HG02610 (cell line): ENCODE results near the gene ISM2.
A peak's percentile ranks its signal among the peaks of the same experiment; 100 is the strongest.
"Not testable (repeated sequence)": the region's sequence is repeated elsewhere in the genome, so short reads cannot be mapped to it uniquely, and the experiment has no call there.

Source experiments
- ATAC-seq: cut with Tn5 transposase; IDR thresholded peaks from one replicate; pipeline ENCODE4 v1.9.1; 2021; ENCODE audit warnings: mild to moderate bottlenecking, moderate library complexity; ENCODE audit not compliant: unreplicated experiment

Gene ISM2

GRCh38 chr14:77498120-77498979, at the start of gene ISM2:
Gene ISM2, minus strand, starts transcription at chr14:77498816. Its CDS starts 23 bp downstream, at chr14:77498793.
- ATAC-seq = peak; percentile 69

- no peak for ATAC-seq
Measured at GRCh38 chr14:77547512-77548180, 49.0 kb upstream of the ISM2 start.

GRCh38 chr14:77545171-77545570, 46.6 kb upstream of the ISM2 start:
- ATAC-seq = not testable (repeated sequence)

- ATAC-seq = no peak
Measured at GRCh38 chr14:77544571-77544970, 46.0 kb upstream of the ISM2 start.

GRCh38 chr14:77543637-77544334, 45.2 kb upstream of the ISM2 start:
- no peak for ATAC-seq

- ATAC-seq = no peak
Measured at GRCh38 chr14:77543240-77543551, 44.6 kb upstream of the ISM2 start.

- peak; percentile 50 for ATAC-seq
Measured at GRCh38 chr14:77542421-77543239, 44.0 kb upstream of the ISM2 start.

GRCh38 chr14:77541905-77542304, 43.3 kb upstream of the ISM2 start:
- peak; percentile 78 for ATAC-seq

- not testable (repeated sequence) for ATAC-seq
Measured at GRCh38 chr14:77536951-77537350, 38.3 kb upstream of the ISM2 start.

- ATAC-seq = no peak
Measured at GRCh38 chr14:77531071-77531470, 32.5 kb upstream of the ISM2 start.

GRCh38 chr14:77529963-77530362, 31.3 kb upstream of the ISM2 start:
- ATAC-seq = no peak

GRCh38 chr14:77529213-77529612, 30.6 kb upstream of the ISM2 start:
- ATAC-seq = no peak

- not testable (repeated sequence) for ATAC-seq
Measured at GRCh38 chr14:77528701-77529100, 30.1 kb upstream of the ISM2 start.

- ATAC-seq = no peak
Measured at GRCh38 chr14:77526266-77526665, 27.6 kb upstream of the ISM2 start.

- ATAC-seq = no peak
Measured at GRCh38 chr14:77524536-77524935, 25.9 kb upstream of the ISM2 start.

- ATAC-seq = no peak
Measured at GRCh38 chr14:77523109-77523508, 24.5 kb upstream of the ISM2 start.

- ATAC-seq = no peak
Measured at GRCh38 chr14:77520555-77520954, 21.9 kb upstream of the ISM2 start.

- no peak for ATAC-seq
Measured at GRCh38 chr14:77516126-77516525, 17.5 kb upstream of the ISM2 start.

GRCh38 chr14:77511486-77512162, 13.0 kb upstream of the ISM2 start:
- no peak for ATAC-seq

- ATAC-seq = no peak
Measured at GRCh38 chr14:77509366-77509765, 10.8 kb upstream of the ISM2 start.
